ENCODE measurements around the gene INF2. TPM values are rescaled to one million over a fixed set of nuclear protein-coding genes. Genes with fewer than 3 reads are reported as not detected.

Gene INF2
- total and polyA plus RNA-seq, 2 experiments from 2014 or later = 23.0 to 53.3 TPM

GRCh38 chr14:104647467-104648043 lies 41.9 kb upstream of the INF2 start:
- Histone ChIP-seq H3F3A (ENCODE audit: insufficient read depth) (no peaks in the 10 kb centered on the region), H3K79me2 (ENCODE audit: insufficient read depth) (no peaks in the 10 kb centered on the region), H3K27me3 (replicated peaks; ENCODE audit: insufficient read depth) (peaks cover 8% of the 10 kb centered on the region; the same call in 1 of the 2 replicates), H3K4me3 (no peak overlapping the region), H3K9me2 (ENCODE audit: insufficient read depth) (no peaks in the 10 kb centered on the region), H4K20me1 (ENCODE audit: insufficient read depth) (no peaks in the 10 kb centered on the region), H3K9me3 (ENCODE audit: low read depth) (no peaks in the 10 kb centered on the region), H2AFZ (no peak overlapping the region), H3K9ac (no peak overlapping the region), H3K27ac (no peak overlapping the region), H3K4me1 (ENCODE audit: insufficient read depth) (no peaks in the 10 kb centered on the region), H3K36me3 (ENCODE audit: low read depth) (no peaks in the 10 kb centered on the region), H3K4me2 (ENCODE audit: unreplicated experiment) (no peak overlapping the region)
- 59 to 62% methylated on average over 6 of the region's 6 CpGs for WGBS, 2 experiments (ENCODE audit: low coverage in 1 of 2, low lambda C conversion rate in 2 of 2, missing lambda C conversion rate in 2 of 2)
- no peak for DNase-seq
- TF ChIP-seq EZH2phosphoT487 (IDR thresholded peaks at IDR 0.05; ENCODE audit: insufficient read depth, low read depth) (no peak), EZH2 (IDR thresholded peaks at IDR 0.05; ENCODE audit: insufficient read depth, poor library complexity, severe bottlenecking) (no peak)
- in situ Hi-C loops (cut with MboI) = loop anchor here (10.0 kb wide), 1 partner anchor 513 kb away; the partner anchor contains the start of gene KIF26A

- Histone ChIP-seq H3K9me2 (ENCODE audit: insufficient read depth) (no peaks in the 10 kb centered on the region), H3K27ac (no peak overlapping the region), H3K27me3 (replicated peaks; ENCODE audit: insufficient read depth) (no peaks in the 10 kb centered on the region), H3K4me1 (ENCODE audit: insufficient read depth) (no peaks in the 10 kb centered on the region), H4K20me1 (ENCODE audit: insufficient read depth) (no peaks in the 10 kb centered on the region), H3K36me3 (ENCODE audit: low read depth) (no peaks in the 10 kb centered on the region), H3F3A (ENCODE audit: insufficient read depth) (no peaks in the 10 kb centered on the region), H3K9ac (peak overlapping the region; percentile 61), H3K9me3 (ENCODE audit: low read depth) (no peaks in the 10 kb centered on the region), H3K4me3 (peak overlapping the region; percentile 72), H3K79me2 (ENCODE audit: insufficient read depth) (no peaks in the 10 kb centered on the region), H2AFZ (peak overlapping the region; percentile 86), H3K4me2 (ENCODE audit: unreplicated experiment) (peak overlapping the region; percentile 88)
- in situ Hi-C loops (cut with MboI) = no loop called here
- DNase-seq = peak; percentile 63
- no peak for TF ChIP-seq EZH2phosphoT487 (IDR thresholded peaks at IDR 0.05; ENCODE audit: insufficient read depth, low read depth)
- no peak for TF ChIP-seq EZH2 (IDR thresholded peaks at IDR 0.05; ENCODE audit: insufficient read depth, poor library complexity, severe bottlenecking)
- WGBS, 2 experiments (ENCODE audit: low coverage in 1 of 2, low lambda C conversion rate in 2 of 2, missing lambda C conversion rate in 2 of 2) = 7 to 11% methylated on average over 30 to 56 of the region's 56 CpGs
These were observed 39.1 kb upstream of the INF2 start for GRCh38 chr14:104650057-104650980.

GRCh38 chr14:104650981-104651875 lies 38.2 kb upstream of the INF2 start:
- H3K27ac ChIP-seq = no peak overlapping the region
- no peaks in the 10 kb centered on the region for H3F3A ChIP-seq (ENCODE audit: insufficient read depth)
- H3K9me2 ChIP-seq (ENCODE audit: insufficient read depth) = no peaks in the 10 kb centered on the region
- peaks cover 4% of the 10 kb centered on the region for H3K4me1 ChIP-seq (ENCODE audit: insufficient read depth)
- H3K9ac ChIP-seq = no peak overlapping the region
- in situ Hi-C loops (cut with MboI) = no loop called here
- H3K4me2 ChIP-seq (ENCODE audit: unreplicated experiment) = no peak overlapping the region
- no peaks in the 10 kb centered on the region for H3K27me3 ChIP-seq (replicated peaks; ENCODE audit: insufficient read depth)
- TF ChIP-seq EZH2 (IDR thresholded peaks at IDR 0.05; ENCODE audit: insufficient read depth, poor library complexity, severe bottlenecking) (no peak), EZH2phosphoT487 (IDR thresholded peaks at IDR 0.05; ENCODE audit: insufficient read depth, low read depth) (no peak)
- no peaks in the 10 kb centered on the region for H3K79me2 ChIP-seq (ENCODE audit: insufficient read depth)
- H2AFZ ChIP-seq = no peak overlapping the region
- no peaks in the 10 kb centered on the region for H3K9me3 ChIP-seq (ENCODE audit: low read depth)
- no peak overlapping the region for H3K4me3 ChIP-seq
- 70% methylated on average over 24 of the region's 24 CpGs for WGBS, 2 experiments (ENCODE audit: low coverage in 1 of 2, low lambda C conversion rate in 2 of 2, missing lambda C conversion rate in 2 of 2)
- no peaks in the 10 kb centered on the region for H3K36me3 ChIP-seq (ENCODE audit: low read depth)
- H4K20me1 ChIP-seq (ENCODE audit: insufficient read depth) = no peaks in the 10 kb centered on the region
- DNase-seq = no peak

- Histone ChIP-seq H3K4me1 (ENCODE audit: insufficient read depth) (peaks cover 6% of the 10 kb centered on the region), H3K79me2 (ENCODE audit: insufficient read depth) (no peaks in the 10 kb centered on the region), H2AFZ (no peak overlapping the region), H3K9me3 (ENCODE audit: low read depth) (no peaks in the 10 kb centered on the region), H3K36me3 (ENCODE audit: low read depth) (no peaks in the 10 kb centered on the region), H4K20me1 (ENCODE audit: insufficient read depth) (no peaks in the 10 kb centered on the region), H3K27me3 (replicated peaks; ENCODE audit: insufficient read depth) (no peaks in the 10 kb centered on the region), H3K9me2 (ENCODE audit: insufficient read depth) (no peaks in the 10 kb centered on the region), H3K27ac (no peak overlapping the region), H3K4me2 (ENCODE audit: unreplicated experiment) (no peak overlapping the region), H3K4me3 (no peak overlapping the region), H3K9ac (no peak overlapping the region), H3F3A (ENCODE audit: insufficient read depth) (no peaks in the 10 kb centered on the region)
- in situ Hi-C loops (cut with MboI) = no loop called here
- DNase-seq = no peak
- 88 to 90% methylated on average over 19 to 20 of the region's 20 CpGs for WGBS, 2 experiments (ENCODE audit: low coverage in 1 of 2, low lambda C conversion rate in 2 of 2, missing lambda C conversion rate in 2 of 2)
- TF ChIP-seq EZH2 (IDR thresholded peaks at IDR 0.05; ENCODE audit: insufficient read depth, poor library complexity, severe bottlenecking) (no peak), EZH2phosphoT487 (IDR thresholded peaks at IDR 0.05; ENCODE audit: insufficient read depth, low read depth) (no peak)
These were observed 37.5 kb upstream of the INF2 start for GRCh38 chr14:104651876-104652260.

Data from GM23248 (cell line).